Testis (tissue), 3 donors: ENCODE measurements around the gene CBFA2T2. TPM values are rescaled to one million over a fixed set of nuclear protein-coding genes. Genes with fewer than 3 reads are reported as not detected.

Source experiments
- DNase-seq: peaks from one replicate; pipeline ENCODE4 v3.0.0-alpha.2; 2019
- H3K27ac ChIP-seq, 2 donors: fragments of 200-600 bp; sonication (generic); one replicate each; pipeline ENCODE4 v1.5.1; 2019
- H3K27me3 ChIP-seq: fragments of 200-600 bp; sonication (generic); one replicate; pipeline ENCODE4 v1.5.1; 2019
- H3K36me3 ChIP-seq: fragments of 200-600 bp; sonication (generic); one replicate; pipeline ENCODE4 v1.5.1; 2017; ENCODE audit warnings: low read depth; ENCODE audit errors: missing control alignments
- H3K4me1 ChIP-seq: fragments of 200-600 bp; sonication (generic); one replicate; pipeline ENCODE4 v1.5.1; 2019
- H3K4me3 ChIP-seq, 2 donors: fragments of 200-600 bp; sonication (generic); one replicate each; pipeline ENCODE4 v1.5.1; 2017 to 2019
- H3K9me3 ChIP-seq: fragments of 200-600 bp; sonication (generic); one replicate; pipeline ENCODE4 v1.5.1; 2017
- POLR2A ChIP-seq: fragments of 450-650 bp; IDR thresholded peaks from one replicate; pipeline ENCODE4 v1.6.1; 2017; ENCODE audit warnings: antibody characterized with exemption, mild to moderate bottlenecking, moderate library complexity
- WGBS, 2 donors: methylation state at CpG; one replicate each; pipeline ENCODE4 v1.1.5; 2018; 5-methylcytosine and 5-hydroxymethylcytosine counted together
- intact Hi-C: fragments of 100-400 bp; cut with DNase I; formaldehyde crosslinking; loops from one replicate; pipeline ENCODE4 v1.15.1; 2023; ENCODE audit warnings: low total_unique reads
- polyA plus RNA-seq: library from polyadenylated mRNA; stranded (reverse); fragments of 350-450 nt; fragmentation: Illumina TruSeq; extraction: RNeasy Lipid Tissue Mini Kit (QIAGEN cat#74804); gene quantifications from one replicate; pipeline ENCODE4 v1.2.3, GENCODE V29; 2014; ENCODE audit warnings: low read depth, low replicate concordance; ENCODE audit not compliant: insufficient read depth
- total RNA-seq, 2 donors: library from RNA; depleted of rRNA; stranded (reverse); fragments of >200 nt; gene quantifications; one replicate each; pipeline ENCODE4 v1.2.3, GENCODE V29; 2016
- TF ChIP-seq, protein P1 (sequence below), 3 experiments: fragments of 450-650 bp in 2 of 3; fragments of 200-600 bp in 1 of 3; sonication (generic) in 1 of 3; IDR thresholded peaks; one replicate each; pipeline ENCODE4 v1.5.1; 2016 to 2019; ENCODE audit warnings: antibody characterized with exemption in 3 of 3, mild to moderate bottlenecking in 2 of 3, moderate library complexity in 1 of 3

The CBFA2T2 gene
- total and polyA plus RNA-seq, 3 donors from 2014 or later, result 25.2 to 39.2 (median 33.1) TPM

GRCh38 chr20:33465481-33466302 lies 24.2 kb upstream of the CBFA2T2 start:
- H3K27me3 ChIP-seq, result no peaks in the 10 kb centered on the region
- DNase-seq, result no peak
- no peaks in the 10 kb centered on the region for H3K9me3 ChIP-seq
- no peak overlapping the region for H3K27ac ChIP-seq
- TF ChIP-seq, protein P1, sequence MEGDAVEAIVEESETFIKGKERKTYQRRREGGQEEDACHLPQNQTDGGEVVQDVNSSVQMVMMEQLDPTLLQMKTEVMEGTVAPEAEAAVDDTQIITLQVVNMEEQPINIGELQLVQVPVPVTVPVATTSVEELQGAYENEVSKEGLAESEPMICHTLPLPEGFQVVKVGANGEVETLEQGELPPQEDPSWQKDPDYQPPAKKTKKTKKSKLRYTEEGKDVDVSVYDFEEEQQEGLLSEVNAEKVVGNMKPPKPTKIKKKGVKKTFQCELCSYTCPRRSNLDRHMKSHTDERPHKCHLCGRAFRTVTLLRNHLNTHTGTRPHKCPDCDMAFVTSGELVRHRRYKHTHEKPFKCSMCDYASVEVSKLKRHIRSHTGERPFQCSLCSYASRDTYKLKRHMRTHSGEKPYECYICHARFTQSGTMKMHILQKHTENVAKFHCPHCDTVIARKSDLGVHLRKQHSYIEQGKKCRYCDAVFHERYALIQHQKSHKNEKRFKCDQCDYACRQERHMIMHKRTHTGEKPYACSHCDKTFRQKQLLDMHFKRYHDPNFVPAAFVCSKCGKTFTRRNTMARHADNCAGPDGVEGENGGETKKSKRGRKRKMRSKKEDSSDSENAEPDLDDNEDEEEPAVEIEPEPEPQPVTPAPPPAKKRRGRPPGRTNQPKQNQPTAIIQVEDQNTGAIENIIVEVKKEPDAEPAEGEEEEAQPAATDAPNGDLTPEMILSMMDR (IDR thresholded peaks at IDR 0.05), result no peak
- no peak for TF ChIP-seq POLR2A
- no peak overlapping the region for H3K4me3 ChIP-seq
- WGBS, 2 donors, result 69 to 71% methylated on average over 4 to 9 of the region's 9 CpGs
- H3K4me1 ChIP-seq, result no peaks in the 10 kb centered on the region
- intact Hi-C loops, result no loop called here
- no peaks in the 10 kb centered on the region for H3K36me3 ChIP-seq

- TF ChIP-seq, protein P1 (IDR thresholded peaks at IDR 0.05), result no peak
- TF ChIP-seq POLR2A, result no peak
- WGBS, 2 donors, result 80 to 90% methylated on average over 3 of the region's 3 CpGs
- no peak for DNase-seq
- Histone ChIP-seq H3K36me3 (no peaks in the 10 kb centered on the region), H3K27me3 (no peaks in the 10 kb centered on the region), H3K9me3 (no peaks in the 10 kb centered on the region), H3K4me3 (no peak overlapping the region), H3K27ac (no peak overlapping the region), H3K4me1 (no peaks in the 10 kb centered on the region)
- intact Hi-C loops, result no loop called here
Observed at GRCh38 chr20:33466303-33466646, 23.6 kb upstream of the CBFA2T2 start.

GRCh38 chr20:33470457-33470856 lies 19.4 kb upstream of the CBFA2T2 start:
- no peaks in the 10 kb centered on the region for H3K36me3 ChIP-seq
- H3K27ac ChIP-seq, result no peak overlapping the region
- H3K27me3 ChIP-seq, result no peaks in the 10 kb centered on the region
- 35 to 53% methylated on average over 4 of the region's 4 CpGs for WGBS, 2 donors
- H3K9me3 ChIP-seq, result no peaks in the 10 kb centered on the region
- DNase-seq, result no peak
- H3K4me1 ChIP-seq, result no peaks in the 10 kb centered on the region
- intact Hi-C loops, result no loop called here
- TF ChIP-seq, protein P1 (IDR thresholded peaks at IDR 0.05), result no peak
- no peak for TF ChIP-seq POLR2A
- H3K4me3 ChIP-seq, result no peak overlapping the region

DNA sequence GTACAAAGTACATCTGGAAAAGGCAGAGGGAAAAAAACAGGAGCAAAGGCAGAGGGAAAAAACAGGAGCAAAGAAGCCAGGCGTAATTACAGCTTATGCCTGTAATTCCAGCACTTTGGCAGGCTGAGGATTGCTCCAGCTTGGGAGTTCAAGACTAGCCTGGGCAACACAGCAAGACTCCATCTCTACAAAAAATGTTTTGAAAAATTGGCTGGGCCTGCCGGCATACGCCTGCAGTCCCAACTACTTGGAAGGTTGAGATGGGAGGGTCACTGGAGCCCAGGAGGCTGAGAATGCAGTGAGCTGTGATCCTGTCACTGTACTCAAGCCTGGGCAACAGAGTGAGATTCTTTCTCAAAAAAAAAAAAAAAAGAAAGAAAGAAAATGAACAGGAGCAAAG lies 19.0 kb upstream of the CBFA2T2 start:
- intact Hi-C loops, result no loop called here
- no peaks in the 10 kb centered on the region for H3K9me3 ChIP-seq
- 54 to 88% methylated on average over 3 of the region's 3 CpGs for WGBS, 2 donors
- TF ChIP-seq, protein P1 (IDR thresholded peaks at IDR 0.05), result no peak
- no peak for TF ChIP-seq POLR2A
- H3K4me3 ChIP-seq, result no peak overlapping the region
- H3K4me1 ChIP-seq, result no peaks in the 10 kb centered on the region
- no peaks in the 10 kb centered on the region for H3K36me3 ChIP-seq
- DNase-seq, result no peak
- no peaks in the 10 kb centered on the region for H3K27me3 ChIP-seq
- no peak overlapping the region for H3K27ac ChIP-seq
